ENCODE measurements around the gene RAPGEF1.

Gene RAPGEF1

GRCh38 chr9:131735238-131736128 lies 4.4 kb downstream of the RAPGEF1 start:
- DNase-seq (ENCODE audit: low read depth) = peak; percentile 66
- no peak overlapping the region for H3K4me3 ChIP-seq (ENCODE audit: control insufficient read depth, low read depth, low read length)
- no peak for TF ChIP-seq CTCF (conservative IDR thresholded peaks at IDR 0.05; ENCODE audit: control insufficient read depth, insufficient read depth, low read depth, low read length)

GRCh38 chr9:131734781-131735180 lies 5.1 kb downstream of the RAPGEF1 start:
- no peak for DNase-seq (ENCODE audit: low read depth)
- H3K4me3 ChIP-seq (ENCODE audit: control insufficient read depth, low read depth, low read length) = no peak overlapping the region
- no peak for TF ChIP-seq CTCF (conservative IDR thresholded peaks at IDR 0.05; ENCODE audit: control insufficient read depth, insufficient read depth, low read depth, low read length)

GRCh38 chr9:131734165-131734610 lies 5.7 kb downstream of the RAPGEF1 start:
- no peak for DNase-seq (ENCODE audit: low read depth)
- H3K4me3 ChIP-seq (ENCODE audit: control insufficient read depth, low read depth, low read length) = no peak overlapping the region

GRCh38 chr9:131733541-131734061 lies 6.3 kb downstream of the RAPGEF1 start:
- DNase-seq (ENCODE audit: low read depth) = peak; percentile 91
- TF ChIP-seq CTCF (conservative IDR thresholded peaks at IDR 0.05; ENCODE audit: control insufficient read depth, insufficient read depth, low read depth, low read length) = no peak
- H3K4me3 ChIP-seq (ENCODE audit: control insufficient read depth, low read depth, low read length) = no peak overlapping the region

More at GRCh38 chr9:131734165-131734610, 5.7 kb downstream of the RAPGEF1 start:
- TF ChIP-seq CTCF (conservative IDR thresholded peaks at IDR 0.05; ENCODE audit: control insufficient read depth, insufficient read depth, low read depth, low read length) = no peak

GRCh38 chr9:131732636-131733289 lies 7.1 kb downstream of the RAPGEF1 start:
- TF ChIP-seq CTCF (conservative IDR thresholded peaks at IDR 0.05; ENCODE audit: control insufficient read depth, insufficient read depth, low read depth, low read length) = no peak
- no peak overlapping the region for H3K4me3 ChIP-seq (ENCODE audit: control insufficient read depth, low read depth, low read length)
- DNase-seq (ENCODE audit: low read depth) = no peak

GRCh38 chr9:131732061-131732526 lies 7.8 kb downstream of the RAPGEF1 start:
- peak; percentile 69 for DNase-seq (ENCODE audit: low read depth)
- no peak overlapping the region for H3K4me3 ChIP-seq (ENCODE audit: control insufficient read depth, low read depth, low read length)
- TF ChIP-seq CTCF (conservative IDR thresholded peaks at IDR 0.05; ENCODE audit: control insufficient read depth, insufficient read depth, low read depth, low read length) = no peak
